Heart left ventricle (tissue), 13 donors: ENCODE measurements around the gene RFNG.

Experiments used
- CTCF ChIP-seq, 12 donors: fragments of 200-600 bp; sonication (generic) in 4 of 12; IDR thresholded peaks; one replicate each; pipeline versions ENCODE4 v1.5.0 to v1.8.0; 2018 to 2022; ENCODE audit warnings: antibody characterized with exemption in 12 of 12, mild to moderate bottlenecking in 5 of 12
- POLR2A ChIP-seq, 2 donors: fragments of 450-650 bp; IDR thresholded peaks; one replicate each; pipeline ENCODE4 v1.6.1; 2017; ENCODE audit warnings: antibody characterized with exemption in 2 of 2, mild to moderate bottlenecking in 2 of 2, moderate library complexity in 2 of 2
- donor health status: ischemic (EF 13 %, LVEDD 7.1; RV severe dilation, severe dysfunction).
- donor health status: DM: no; HTN: yes; CAD: no.
- donor health status: DM: no; HTN: no; CAD: no.
- donor health status: ischemic (EF 25% LVEDD 6.9; RV normal size, moderate dysfunction).
- donor health status: ischemic (EF 25% LVEDD 5.7; RV mildly dilated, moderate dysfunction).
- donor health status: ischemic (EF 35%, LVEDD 5.7; RV mildly dilated, moderate dysfunction).
- donor health status: nonischemic (EF 11% LVEDD 7.7; RV severe dilation, severe dysfunction).
- donor health status: DM: yes; HTN: yes; CAD: no.
- donor health status: PGD.
- donor health status: ischemic (EF 29% LVEDD 5.4; RV normal size, mild dysfunction).
- donor health status: nonischemic (EF 23%, LVEDD 6.1; RV moderate dilation, normal function).

GRCh38 chr17:82000803-82001570, 50.6 kb downstream of the RFNG start:
- no peak for TF ChIP-seq CTCF (IDR thresholded peaks at IDR 0.05)
- no peak for TF ChIP-seq POLR2A (IDR thresholded peaks at IDR 0.05)
